Retinal pigment epithelial cell (primary cell): ENCODE data around the gene TMEM214.

Experiments used
- DNase-seq: peaks from one replicate; pipeline ENCODE4 v3.0.0-alpha.2; 2010; ENCODE audit warnings: low read depth
- H3K4me3 ChIP-seq: 2 replicates; pipeline ENCODE4 v1.5.1; 2011; ENCODE audit warnings: mild to moderate bottlenecking, low read length, control low read depth, moderate library complexity
- CTCF ChIP-seq: conservative IDR thresholded peaks from 2 replicates; pipeline ENCODE4 v1.5.1; 2011; ENCODE audit warnings: low read depth, low read length, control low read depth, inconsistent platforms

The TMEM214 gene

DNA sequence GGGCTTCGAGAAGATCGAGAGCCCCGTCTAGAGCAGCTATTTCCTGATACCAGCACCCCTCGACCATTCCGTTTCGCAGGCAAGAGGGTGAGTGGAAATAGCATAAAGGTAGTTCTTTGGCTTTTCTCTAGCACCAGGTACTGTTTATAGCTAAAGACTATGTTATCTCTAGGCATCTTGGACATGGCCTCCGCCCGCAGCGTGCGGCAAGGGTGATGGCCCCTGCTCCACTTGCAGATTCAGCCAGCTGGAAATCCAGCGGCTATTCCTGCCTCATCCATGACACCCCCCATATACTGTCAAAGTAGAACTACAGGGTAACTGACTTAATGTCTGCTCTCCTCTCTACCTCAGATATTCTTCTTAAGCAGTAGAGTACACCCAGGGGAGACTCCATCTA is 22.0 kb downstream of the TMEM214 start:
- no peak for DNase-seq
- no peak for TF ChIP-seq CTCF
- no peak overlapping the region for H3K4me3 ChIP-seq

- no peak for DNase-seq
- no peak overlapping the region for H3K4me3 ChIP-seq
- TF ChIP-seq CTCF = no peak
These were observed 24.4 kb downstream of the TMEM214 start for GRCh38 chr2:27057184-27057583.

DNA sequence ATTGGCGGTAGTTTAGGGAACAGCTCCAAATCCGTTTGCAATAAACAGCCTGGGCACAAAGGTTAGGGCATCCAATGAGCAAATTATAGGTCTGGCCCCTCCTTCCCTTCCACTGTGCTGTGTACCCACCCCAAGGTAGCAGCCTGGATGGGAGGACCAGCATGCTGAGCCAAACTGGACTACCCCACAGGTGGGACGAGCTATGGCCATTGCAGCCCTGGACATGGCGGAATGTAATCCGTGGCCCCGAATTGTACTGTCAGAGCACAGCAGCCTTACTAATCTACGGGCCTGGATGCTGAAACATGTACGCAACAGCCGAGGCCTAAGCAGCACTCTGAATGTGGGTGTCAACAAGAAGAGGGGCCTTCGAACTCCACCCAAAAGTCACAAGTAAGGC is 25.4 kb downstream of the TMEM214 start:
- no peak for DNase-seq
- TF ChIP-seq CTCF = no peak

DNA sequence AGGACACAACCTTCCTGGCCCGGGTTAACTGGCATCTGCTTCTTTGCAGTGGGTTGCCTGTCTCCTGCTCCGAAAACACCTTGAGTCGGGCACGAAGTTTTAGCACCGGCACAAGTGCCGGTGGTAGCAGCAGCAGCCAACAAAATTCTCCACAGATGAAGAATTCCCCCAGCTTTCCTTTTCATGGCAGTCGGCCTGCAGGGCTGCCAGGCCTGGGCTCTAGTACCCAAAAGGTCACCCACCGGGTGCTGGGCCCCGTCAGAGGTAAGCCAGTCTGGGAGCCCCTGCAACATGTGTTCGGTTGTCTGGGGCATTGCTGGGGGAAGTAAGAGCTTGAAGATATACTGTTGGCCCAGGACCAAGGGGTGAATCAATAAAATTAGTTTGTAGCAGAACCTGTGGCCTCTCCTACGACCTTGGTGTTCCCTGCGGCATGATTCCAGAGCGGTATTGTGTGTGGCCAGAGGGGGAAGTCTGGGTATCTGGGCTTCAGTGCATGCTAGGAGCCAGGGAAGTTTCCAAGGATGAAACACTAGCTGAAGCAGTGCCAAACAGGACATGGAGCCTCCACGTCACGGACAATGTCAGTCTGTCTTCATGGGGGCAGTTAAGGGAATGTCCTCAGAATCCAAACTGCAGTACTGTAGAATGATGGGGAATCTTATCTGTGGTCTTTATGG is 26.5 kb downstream of the TMEM214 start:
- H3K4me3 ChIP-seq = no peak overlapping the region
- no peak for DNase-seq
- no peak for TF ChIP-seq CTCF

More for the DNA sequence above, 25.4 kb downstream of the TMEM214 start:
- H3K4me3 ChIP-seq = no peak overlapping the region

DNA sequence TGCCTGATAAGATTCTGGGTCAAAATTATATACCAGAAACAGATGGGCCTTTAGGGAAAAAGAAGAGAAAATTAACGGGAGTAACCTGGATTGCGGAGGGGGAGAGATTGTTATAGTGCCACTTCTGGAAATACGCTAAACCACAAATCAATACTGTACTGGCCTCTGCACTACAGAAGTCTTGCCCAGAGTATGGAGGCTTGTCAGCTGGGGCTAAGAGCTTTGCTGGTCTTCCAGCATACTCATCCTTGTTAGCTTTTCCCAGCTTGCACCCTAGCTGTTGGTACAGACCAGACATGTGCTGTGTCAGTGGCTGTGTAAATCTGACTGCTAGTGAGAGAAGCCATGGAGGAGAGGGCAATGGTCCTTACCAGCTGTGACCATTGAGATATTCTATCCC is 27.6 kb downstream of the TMEM214 start:
- TF ChIP-seq CTCF = no peak
- DNase-seq = no peak
- no peak overlapping the region for H3K4me3 ChIP-seq

DNA sequence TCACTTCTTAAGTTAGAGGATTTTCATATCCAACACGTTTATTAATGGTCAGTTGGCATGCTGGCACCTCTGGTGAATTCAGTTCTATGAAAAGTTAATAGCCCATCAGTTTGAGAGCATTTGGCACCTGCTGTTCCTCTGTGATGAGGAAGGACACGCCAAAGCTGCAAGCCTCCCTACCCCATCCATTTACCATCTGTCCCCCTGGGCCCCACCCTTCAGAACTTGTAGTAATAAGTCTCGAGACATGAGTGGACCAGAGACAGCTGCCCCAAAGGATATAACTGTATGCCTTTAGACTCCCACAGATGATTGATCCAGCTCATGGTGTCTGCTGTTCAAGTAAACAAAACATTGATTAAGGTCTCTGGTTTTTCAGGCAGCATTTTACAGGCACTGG is 32.4 kb downstream of the TMEM214 start:
- H3K4me3 ChIP-seq = no peak overlapping the region
- no peak for TF ChIP-seq CTCF
- no peak for DNase-seq

- no peak overlapping the region for H3K4me3 ChIP-seq
- DNase-seq = no peak
- TF ChIP-seq CTCF = no peak
These were observed 34.6 kb downstream of the TMEM214 start for GRCh38 chr2:27067385-27067784.
